ENCODE measurements around the gene WDR6.
"Not testable (repeated sequence)": the region's sequence is repeated elsewhere in the genome, so short reads cannot be mapped to it uniquely, and the experiment has no call there.

The WDR6 gene

GRCh38 chr3:48993834-48994233 lies 13.4 kb upstream of the WDR6 start:
- DNase-seq = no peak

DNA sequence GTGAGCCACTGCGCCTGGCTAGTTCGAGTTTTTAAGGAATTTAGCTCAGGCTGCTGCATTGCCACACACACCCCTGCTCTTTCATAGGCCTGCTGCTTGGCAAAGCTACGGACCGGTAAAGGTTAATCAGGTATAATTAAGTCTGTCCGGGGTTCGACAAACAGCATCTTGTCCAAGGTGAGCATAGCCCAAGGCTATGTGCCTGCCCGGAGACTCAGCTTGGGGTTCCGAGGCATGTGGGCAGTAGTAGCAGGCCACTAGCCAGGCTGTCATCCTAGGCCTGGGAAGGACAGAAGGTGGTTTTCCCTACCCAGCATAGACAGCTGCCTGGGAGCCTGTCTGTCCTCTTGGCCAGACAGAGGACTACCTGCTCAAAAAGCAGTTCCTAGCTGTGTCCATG lies 10.6 kb upstream of the WDR6 start:
- DNase-seq = no peak

GRCh38 chr3:48997102-48997635 lies 10.0 kb upstream of the WDR6 start:
- no peak for DNase-seq

GRCh38 chr3:48997714-48998637 lies 9.2 kb upstream of the WDR6 start:
- DNase-seq = peak; percentile 98

DNA sequence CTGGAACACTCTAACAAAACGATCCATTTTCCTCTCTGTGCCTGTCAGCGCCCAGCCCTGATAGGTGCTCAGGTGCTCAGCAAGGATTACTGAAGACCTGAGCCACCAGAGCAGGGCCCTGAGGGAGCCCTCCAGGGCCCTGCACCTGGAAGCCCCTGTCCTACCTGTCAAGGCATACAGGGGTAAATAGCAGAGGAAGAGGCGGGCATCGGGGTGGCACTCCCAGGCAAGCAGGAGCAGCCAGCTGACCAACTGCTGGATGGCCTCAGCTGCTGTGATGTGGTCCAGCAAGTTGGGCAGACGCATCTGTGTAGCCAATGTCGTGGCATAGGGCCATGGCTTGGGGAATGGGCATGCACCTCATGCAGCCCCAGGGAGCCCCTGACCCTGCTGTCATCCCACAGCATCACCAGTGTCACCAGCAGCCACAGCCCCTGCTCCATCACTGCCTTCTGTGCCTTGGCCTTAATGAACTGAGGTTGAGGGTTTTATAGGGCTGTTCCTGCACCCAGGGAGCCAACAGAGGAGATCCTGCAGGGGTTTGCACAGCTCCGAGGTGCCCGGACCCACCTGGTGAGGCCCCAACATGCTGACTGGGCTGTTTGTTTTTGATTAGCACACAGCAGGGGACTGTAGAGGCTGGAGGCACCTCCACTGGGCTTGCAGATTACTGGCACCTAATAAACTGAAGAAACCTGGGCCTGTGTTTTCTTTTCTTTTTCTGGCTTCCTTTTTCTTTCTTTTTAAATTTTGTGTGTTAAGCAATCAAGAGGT lies 7.9 kb upstream of the WDR6 start:
- no peak for DNase-seq

DNA sequence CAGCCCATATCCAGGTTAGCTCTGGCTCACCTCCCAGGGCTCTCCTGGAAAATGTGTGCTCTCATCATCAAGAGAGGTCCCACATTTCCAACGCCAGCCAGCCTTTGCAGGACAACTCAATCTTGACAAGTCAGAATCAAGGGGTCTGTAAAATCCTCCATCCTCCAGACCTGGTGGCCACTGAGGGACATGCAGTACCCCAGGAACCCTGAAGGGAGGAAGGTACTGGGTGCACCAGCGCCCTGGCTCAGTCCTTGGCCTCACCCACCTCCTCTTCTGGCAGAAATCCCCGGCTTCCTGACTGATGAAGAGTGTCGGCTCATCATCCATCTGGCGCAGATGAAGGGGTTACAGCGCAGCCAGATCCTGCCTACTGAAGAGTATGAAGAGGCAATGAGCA lies 6.0 kb upstream of the WDR6 start:
- DNase-seq = no peak

- no peak for DNase-seq
Measured at GRCh38 chr3:49004352-49005302, 2.6 kb upstream of the WDR6 start.

- DNase-seq = no peak
Measured at GRCh38 chr3:49005303-49005680, 1.9 kb upstream of the WDR6 start.

- DNase-seq = no peak
Measured at GRCh38 chr3:49005998-49006397, 1.2 kb upstream of the WDR6 start.

GRCh38 chr3:49006408-49007067 lies 653 bp upstream of the WDR6 start:
- DNase-seq = no peak

- no peak for DNase-seq
Measured at GRCh38 chr3:49007771-49008528, 759 bp downstream of the WDR6 start.

DNA sequence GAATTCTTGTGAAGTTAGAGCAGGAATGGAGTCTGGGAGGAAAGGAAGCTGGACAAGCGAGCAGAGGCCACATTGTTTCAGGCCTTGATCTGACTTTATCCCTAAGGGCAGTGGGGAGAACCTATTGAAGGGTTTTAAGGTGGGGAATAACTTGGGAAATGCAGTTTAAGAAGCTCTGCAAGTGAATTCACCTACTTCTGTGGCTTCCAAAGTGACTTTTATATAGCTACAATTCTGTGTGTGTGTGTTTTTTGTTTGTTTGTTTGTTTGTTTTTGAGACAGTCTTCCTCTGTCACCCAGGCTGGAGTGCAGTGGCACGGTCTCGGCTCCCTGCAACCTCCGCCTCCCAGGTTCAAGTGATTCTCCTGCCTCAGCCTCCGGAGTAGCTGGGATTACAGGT lies 1.4 kb downstream of the WDR6 start:
- DNase-seq = not testable (repeated sequence)

GRCh38 chr3:49009396-49009795 lies 2.2 kb downstream of the WDR6 start:
- DNase-seq = no peak

- no peak for DNase-seq
Measured at GRCh38 chr3:49012441-49013017, 5.3 kb downstream of the WDR6 start.

GRCh38 chr3:49013113-49013737 lies 6.0 kb downstream of the WDR6 start:
- no peak for DNase-seq

DNA sequence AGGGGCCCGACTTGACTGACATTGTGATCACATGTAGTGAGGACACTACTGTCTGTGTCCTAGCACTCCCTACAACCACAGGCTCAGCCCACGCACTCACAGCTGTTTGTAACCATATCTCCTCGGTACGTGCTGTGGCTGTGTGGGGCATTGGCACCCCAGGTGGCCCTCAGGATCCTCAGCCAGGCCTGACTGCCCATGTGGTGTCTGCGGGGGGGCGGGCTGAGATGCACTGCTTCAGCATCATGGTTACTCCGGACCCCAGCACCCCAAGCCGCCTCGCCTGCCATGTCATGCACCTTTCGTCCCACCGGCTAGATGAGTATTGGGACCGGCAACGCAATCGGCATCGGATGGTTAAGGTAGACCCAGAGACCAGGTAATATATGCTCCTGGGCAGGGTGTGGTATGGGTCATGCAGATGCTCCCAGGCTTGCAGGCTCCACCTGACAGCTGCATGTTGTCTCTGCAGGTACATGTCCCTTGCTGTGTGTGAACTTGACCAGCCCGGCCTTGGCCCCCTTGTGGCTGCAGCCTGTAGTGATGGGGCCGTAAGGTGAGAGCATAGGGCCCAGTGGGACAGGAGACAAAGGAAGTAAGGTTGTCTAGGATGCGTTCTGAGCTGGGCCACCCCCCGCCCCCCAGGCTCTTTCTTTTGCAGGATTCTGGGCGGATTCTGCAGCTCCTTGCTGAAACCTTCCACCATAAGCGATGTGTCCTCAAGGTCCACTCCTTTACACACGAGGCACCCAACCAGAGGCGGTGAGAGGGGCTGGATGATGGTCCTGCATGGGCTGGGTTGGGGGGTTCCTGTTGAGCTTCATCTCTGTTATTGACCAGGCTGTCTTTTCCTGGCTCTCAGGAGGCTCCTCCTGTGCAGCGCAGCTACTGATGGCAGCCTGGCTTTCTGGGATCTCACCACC lies 6.8 kb downstream of the WDR6 start:
- DNase-seq = no peak

- no peak for DNase-seq
Measured at GRCh38 chr3:49015072-49015471, 7.9 kb downstream of the WDR6 start.

GRCh38 chr3:49015765-49016164 lies 8.6 kb downstream of the WDR6 start:
- DNase-seq = no peak
